GM19372 (cell line): ENCODE data around the gene CAMKMT.

Experiments
- ATAC-seq: cut with Tn5 transposase; IDR thresholded peaks from one replicate; pipeline ENCODE4 v1.9.1; 2021; ENCODE audit warnings: mild to moderate bottlenecking, low read depth, moderate library complexity; ENCODE audit not compliant: unreplicated experiment

The CAMKMT gene

GRCh38 chr2:44361330-44362206, at the start of gene CAMKMT, which contains the start of gene PREPL:
CAMKMT (plus strand) TSS chr2:44361947.
PREPL (minus strand) TSS chr2:44361494; CDS start chr2:44346342, 15,152 bp downstream.
- ATAC-seq, result peak; percentile 72

- no peak for ATAC-seq
Observed at GRCh38 chr2:44314362-44314761, 47.4 kb upstream of the CAMKMT start.

- no peak for ATAC-seq
Observed at GRCh38 chr2:44315945-44316344, 45.8 kb upstream of the CAMKMT start.

DNA sequence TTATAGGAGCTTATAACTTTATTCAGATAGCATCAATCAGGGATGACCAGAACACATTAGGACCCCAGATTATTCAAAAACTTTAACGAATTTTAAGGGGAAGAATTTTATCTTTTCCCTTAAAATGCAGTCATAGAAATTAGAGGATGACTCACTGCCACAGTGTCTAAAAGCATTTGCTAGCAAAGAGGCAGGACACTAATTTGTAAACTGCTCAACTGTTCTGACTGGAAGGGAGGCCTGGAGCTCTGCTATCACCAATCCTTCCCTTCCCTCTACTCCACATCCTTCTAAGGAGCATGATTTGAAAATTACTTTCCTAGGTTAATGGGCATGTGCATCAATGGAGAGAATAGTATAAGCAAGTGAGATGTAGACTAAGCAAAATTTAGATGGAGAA, 40.9 kb upstream of the CAMKMT start:
- no peak for ATAC-seq

DNA sequence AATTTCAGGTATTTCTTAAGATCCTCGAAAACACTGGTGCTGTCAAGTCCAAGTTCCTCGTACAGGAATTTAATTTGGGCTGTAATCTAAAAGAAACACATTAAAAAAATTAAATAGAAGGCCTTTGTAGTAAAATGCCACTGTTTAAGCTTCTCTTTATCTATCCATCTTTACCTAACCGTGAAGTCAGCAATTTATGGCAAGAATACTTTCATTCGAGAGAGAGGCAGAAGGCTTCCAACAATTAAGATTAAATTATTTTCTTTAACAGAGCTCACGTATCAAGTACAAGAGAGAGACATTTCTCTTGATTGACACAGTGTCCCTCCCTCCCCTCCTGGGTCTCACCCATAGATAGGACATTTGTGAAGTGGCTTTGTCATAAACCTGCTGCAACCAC, 40.4 kb upstream of the CAMKMT start:
- no peak for ATAC-seq

DNA sequence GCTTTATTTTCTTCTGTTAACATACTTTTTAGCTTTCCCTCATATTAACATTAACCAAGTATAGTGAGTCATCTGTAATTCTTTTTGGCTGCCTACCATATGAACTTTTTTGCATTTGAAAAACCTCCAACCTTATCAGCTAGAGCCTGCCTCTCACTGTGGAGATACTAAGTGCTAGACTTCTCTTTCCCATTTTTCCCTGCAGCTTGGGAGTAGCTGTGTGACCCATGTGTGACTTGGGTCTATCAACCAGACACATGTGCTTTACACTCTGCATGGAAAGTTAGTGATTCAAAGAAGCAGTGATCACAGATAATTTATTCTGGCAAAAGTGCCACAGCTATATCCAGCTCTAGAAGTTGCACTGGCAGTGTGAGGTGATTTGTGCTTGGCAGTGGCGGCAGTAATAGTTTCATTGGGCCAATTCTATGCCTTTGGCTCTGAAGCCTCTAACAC, 36.7 kb upstream of the CAMKMT start:
- no peak for ATAC-seq

- ATAC-seq, result no peak
Observed at GRCh38 chr2:44325897-44326296, 35.9 kb upstream of the CAMKMT start.

DNA sequence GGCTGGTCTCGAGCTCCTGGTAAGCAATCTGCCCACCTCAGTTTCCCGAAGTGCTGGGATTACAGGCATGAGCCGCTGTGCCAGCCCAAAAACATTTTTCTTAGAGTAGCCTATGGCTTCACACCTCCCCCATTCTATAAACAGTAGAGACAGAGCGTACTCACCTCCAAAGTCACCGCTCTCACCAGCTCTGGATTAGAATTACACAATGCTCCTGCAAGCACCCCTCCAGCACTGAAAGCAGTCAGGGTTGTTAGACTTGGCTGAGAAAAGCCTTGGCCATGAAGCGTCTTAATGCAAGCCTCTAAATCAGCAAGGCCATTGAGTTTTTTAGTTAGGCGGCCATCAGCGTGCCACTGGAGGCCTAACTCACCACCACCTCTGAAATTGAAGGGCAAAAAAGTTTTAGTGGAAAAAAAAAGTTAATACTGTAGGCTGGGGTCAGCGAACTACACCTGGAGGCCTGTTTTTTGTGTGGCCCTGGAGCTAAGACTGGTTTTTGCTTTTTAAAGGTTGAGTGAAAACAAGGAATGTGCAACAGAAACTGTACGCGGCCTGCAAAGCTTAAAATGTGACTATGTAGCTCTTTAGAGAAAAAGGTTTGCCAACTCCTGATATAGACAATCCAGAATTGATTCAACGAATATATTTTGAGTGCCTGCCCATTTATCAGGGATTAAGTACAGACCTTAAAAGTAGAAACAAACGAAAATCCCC, 35.0 kb upstream of the CAMKMT start:
- ATAC-seq, result no peak

DNA sequence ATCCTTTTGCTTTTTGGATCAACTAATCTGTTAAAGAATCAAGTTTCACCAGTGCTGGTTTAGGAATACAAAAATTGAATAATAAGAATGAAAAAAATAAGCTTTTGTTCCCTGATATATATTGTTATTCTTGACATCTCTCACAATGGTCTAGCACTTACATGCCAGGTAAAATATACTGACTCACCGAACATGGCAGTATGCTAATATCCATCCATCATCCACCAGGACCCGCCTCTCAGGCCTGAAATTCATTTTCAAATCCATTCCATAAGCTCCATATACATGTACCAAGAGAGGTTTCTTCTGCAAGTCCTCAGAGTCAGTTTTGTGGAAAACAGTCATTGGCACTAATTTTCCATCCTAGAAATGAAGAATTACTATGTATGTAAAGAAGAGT, 33.0 kb upstream of the CAMKMT start:
- no peak for ATAC-seq

GRCh38 chr2:44329343-44329742, 32.4 kb upstream of the CAMKMT start:
- no peak for ATAC-seq

- ATAC-seq, result no peak
Observed at GRCh38 chr2:44330801-44331200, 30.9 kb upstream of the CAMKMT start.

DNA sequence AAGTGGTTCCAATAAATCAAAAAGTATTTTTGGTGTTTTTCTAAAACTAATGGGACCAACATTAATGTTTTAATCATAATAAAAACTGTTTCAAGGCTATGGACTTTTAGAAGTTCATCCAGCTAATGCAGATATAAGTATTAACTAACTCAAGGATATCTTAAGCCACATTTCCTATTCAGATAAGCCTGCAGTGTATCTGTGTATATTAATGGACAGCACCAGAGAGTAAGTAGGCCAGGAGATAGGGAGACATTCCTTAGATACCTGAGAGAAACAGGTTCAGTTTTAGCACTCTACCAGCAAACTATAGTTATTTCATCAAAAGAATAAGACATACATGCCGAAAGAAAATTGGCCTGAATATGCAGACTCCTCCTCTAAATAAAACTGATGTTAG, 27.8 kb upstream of the CAMKMT start:
- no peak for ATAC-seq

DNA sequence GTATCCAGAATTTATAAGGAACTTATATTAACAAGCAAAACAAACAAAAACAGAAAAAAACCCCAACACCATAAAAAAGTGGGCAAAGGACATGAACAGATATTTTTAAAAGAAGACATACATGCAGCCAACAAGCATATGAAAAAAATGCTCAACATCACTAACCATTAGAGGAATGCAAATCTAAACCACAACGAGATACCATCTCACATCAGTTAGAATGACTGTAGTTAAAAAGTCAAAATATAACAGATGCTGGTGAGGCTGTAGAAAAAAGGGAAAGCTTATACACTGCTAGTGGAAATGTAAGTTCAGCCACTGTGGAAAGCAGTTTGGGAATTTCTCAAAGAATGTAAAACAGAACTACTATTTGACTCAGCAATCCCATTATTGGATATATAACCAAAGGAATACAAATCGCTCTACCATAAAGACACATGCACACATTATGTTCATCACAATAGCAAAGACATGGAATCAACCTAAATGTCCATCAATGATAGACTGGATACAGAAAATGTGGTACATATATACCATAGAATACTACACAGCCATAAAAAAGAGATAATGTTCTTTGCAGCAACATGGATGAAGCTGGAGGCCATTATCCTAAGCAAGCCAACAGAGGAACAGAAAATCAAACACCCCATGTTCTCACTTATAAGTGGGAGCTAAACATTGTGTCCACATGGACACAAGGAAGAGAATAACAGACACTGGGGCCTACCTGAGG, 25.8 kb upstream of the CAMKMT start:
- no peak for ATAC-seq

- ATAC-seq, result no peak
Observed at GRCh38 chr2:44342854-44343253, 18.9 kb upstream of the CAMKMT start.

DNA sequence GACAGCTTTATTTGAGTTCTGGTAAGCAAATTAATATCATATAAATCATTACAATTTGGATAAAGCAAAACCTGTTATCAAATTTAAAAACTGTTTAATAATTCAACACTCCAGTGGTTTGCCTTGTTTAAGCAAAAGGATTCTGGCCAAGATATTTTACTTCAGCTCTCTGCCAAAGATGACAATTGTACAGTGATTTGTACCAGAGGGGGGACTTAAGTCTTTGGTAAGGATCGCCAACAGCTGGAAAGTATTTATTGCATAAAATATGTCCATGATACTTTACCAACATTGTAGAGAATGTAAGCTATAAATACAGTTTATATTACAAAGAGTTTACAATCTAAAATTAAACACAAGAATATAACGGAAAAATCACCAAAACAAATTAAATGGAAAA, 14.2 kb upstream of the CAMKMT start:
- ATAC-seq, result no peak

- no peak for ATAC-seq
Observed at GRCh38 chr2:44348400-44348799, 13.3 kb upstream of the CAMKMT start.

- ATAC-seq, result no peak
Observed at GRCh38 chr2:44349506-44349905, 12.2 kb upstream of the CAMKMT start.

DNA sequence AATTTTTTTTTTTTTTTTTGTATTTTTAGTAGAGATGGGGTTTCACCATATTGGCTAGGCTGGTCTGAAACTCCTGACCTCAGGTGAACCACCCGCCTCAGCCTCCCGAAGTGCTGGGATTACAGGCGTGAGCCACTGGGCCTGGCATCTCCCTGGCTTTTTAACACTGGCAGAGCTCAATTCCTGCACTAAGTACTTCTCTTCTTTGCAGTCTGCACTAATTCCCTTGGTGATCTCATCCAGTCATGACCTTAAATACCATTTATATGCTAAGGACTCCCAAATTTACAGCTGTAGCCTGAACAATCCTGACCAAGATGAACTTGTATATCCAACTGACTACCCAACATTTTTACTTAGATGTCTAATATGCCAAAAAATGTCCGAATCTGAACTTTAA, 10.7 kb upstream of the CAMKMT start:
- ATAC-seq, result no peak

DNA sequence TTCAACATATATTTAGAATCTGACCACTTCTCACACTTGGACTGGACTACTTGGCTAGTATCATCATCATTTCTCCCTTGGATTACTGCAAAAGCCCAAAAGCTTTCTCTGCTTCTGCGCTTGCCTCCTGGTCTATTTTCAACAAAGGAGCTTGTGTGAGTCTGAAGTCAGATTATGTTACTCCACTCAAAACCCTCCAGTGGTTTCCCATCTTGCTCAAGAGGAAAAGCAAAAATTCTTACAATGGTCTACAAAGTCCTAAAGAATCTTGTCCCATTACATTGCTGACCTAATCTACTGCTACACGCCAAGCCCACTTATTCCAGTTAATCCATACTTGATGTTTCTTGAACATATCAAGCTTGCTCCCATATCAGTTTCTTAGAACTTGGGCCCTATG, 10.1 kb upstream of the CAMKMT start:
- ATAC-seq, result no peak

DNA sequence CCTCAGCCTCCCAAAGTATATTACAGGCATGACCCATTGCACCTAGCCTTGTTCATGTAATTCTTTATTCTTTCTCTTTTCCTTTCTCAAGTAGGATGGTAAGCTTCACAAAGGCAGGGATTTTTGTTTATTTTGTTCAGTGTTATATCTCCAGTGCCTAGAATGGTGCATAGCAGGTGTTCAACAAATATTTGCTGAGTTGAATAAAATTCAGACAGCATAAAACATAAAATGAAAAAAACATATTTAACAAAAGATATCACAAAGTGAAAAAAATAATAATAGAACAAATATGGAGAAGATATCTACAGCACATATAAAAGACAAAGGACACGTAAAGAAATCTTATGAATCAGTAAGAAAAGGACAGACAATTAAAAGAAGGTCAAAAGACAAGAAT, 9.2 kb upstream of the CAMKMT start:
- ATAC-seq, result no peak

- no peak for ATAC-seq
Observed at GRCh38 chr2:44354761-44355160, 7.0 kb upstream of the CAMKMT start.
